HCT116 (cell line): ENCODE measurements around the gene C11orf54. TPM values are rescaled to one million over a fixed set of nuclear protein-coding genes. Genes with fewer than 3 reads are reported as not detected.

Experiments
- ATAC-seq: fragments of 200-7000 bp; cut with Tn5 transposase; 2 replicates; pipeline ENCODE4 v1.9.1; 2020; ENCODE audit warnings: mild to moderate bottlenecking, moderate library complexity
- BruUV-seq: library from RNA; stranded (reverse); fragments of 400-500 nt; replicated peaks from 2 replicates; lab custom pipeline; 2021; lab: Mats Ljungman, UMichigan
- CTCF ChIA-PET: fragments of 300-600 bp; sonication (Branson Sonifier 250); formaldehyde crosslinking; loops from one replicate; lab custom pipeline; 2021; ENCODE audit warnings: antibody characterized with exemption; lab: Charles Lee
- POLR2A ChIA-PET: fragments of 300-600, 350-600 bp; sonication (Branson Sonifier 250); formaldehyde crosslinking; loops from one replicate; lab custom pipeline; 2021; ENCODE audit warnings: antibody characterized with exemption; lab: Charles Lee
- RAD21 ChIA-PET, 2 experiments: fragments of 300-600 bp; sonication (Branson Sonifier 250); formaldehyde crosslinking; loops; one replicate each; lab custom pipeline; 2023; ENCODE audit warnings: low total read pairs in 2 of 2; ENCODE audit not compliant: uncharacterized antibody in 2 of 2, unreplicated experiment in 2 of 2, low non-redundant PET in 1 of 2; lab: Charles Lee
- DNase-seq: peaks from one replicate; pipeline ENCODE4 v3.0.0-alpha.2; 2010; ENCODE audit warnings: low read depth, low spot score
- H2AFZ ChIP-seq: fragments of 200-600 bp; shearing (Covaris generic), sonication (generic); 2 replicates; pipeline ENCODE4 v1.6.1; 2017; ENCODE audit warnings: low read depth, mixed run types, mixed read lengths, antibody characterized with exemption, low read length; ENCODE audit not compliant: poor library complexity, severe bottlenecking
- H3K27ac ChIP-seq: 2 replicates; pipeline ENCODE4 v1.5.1; 2012; ENCODE audit warnings: low read depth, low read length
- H3K27me3 ChIP-seq: fragments of 200-600 bp; sonication (generic); 2 replicates; pipeline ENCODE4 v1.6.1; 2016; ENCODE audit warnings: mixed run types, low read length, mixed read lengths; ENCODE audit not compliant: insufficient read depth
- H3K36me3 ChIP-seq, 2 experiments: fragments of 200-500 bp in 1 of 2; fragments of 200-600 bp in 1 of 2; sonication (Bioruptor generic) in 1 of 2; sonication (generic) in 1 of 2; 2 replicates each; pipeline versions ENCODE4 v1.5.1 to v1.6.1; 2014 to 2016; ENCODE audit warnings: low read length in 2 of 2, inconsistent platforms in 1 of 2, mixed read lengths in 1 of 2, mixed run types in 1 of 2; ENCODE audit not compliant: insufficient read depth in 2 of 2, control insufficient read depth in 1 of 2
- H3K4me1 ChIP-seq, 2 experiments: fragments of 200-600 bp in 1 of 2; sonication (generic) in 1 of 2; 2 replicates each; pipeline versions ENCODE4 v1.5.1 to v1.6.1; 2012 to 2017; ENCODE audit warnings: low read length in 2 of 2, inconsistent platforms in 1 of 2, mild to moderate bottlenecking in 1 of 2, mixed read lengths in 1 of 2, mixed run types in 1 of 2, moderate library complexity in 1 of 2; ENCODE audit not compliant: insufficient read depth in 2 of 2, control insufficient read depth in 1 of 2
- H3K4me2 ChIP-seq: fragments of 200-600 bp; sonication (generic); 2 replicates; pipeline ENCODE4 v1.6.1; 2017; ENCODE audit warnings: mixed run types, low read length, mixed read lengths
- H3K4me3 ChIP-seq, 2 experiments: fragments of 200-600 bp in 1 of 2; sonication (generic) in 1 of 2; replicated peaks in 1 of 2; 2 replicates each; pipeline ENCODE4 v1.5.1; 2011 to 2016; ENCODE audit warnings: low read length in 2 of 2, control low read depth in 1 of 2, low read depth in 1 of 2, mild to moderate bottlenecking in 1 of 2, mixed read lengths in 1 of 2, mixed run types in 1 of 2
- H3K79me2 ChIP-seq: fragments of 200-600 bp; sonication (generic); 2 replicates; pipeline ENCODE4 v1.6.1; 2017; ENCODE audit warnings: mild to moderate bottlenecking, mixed run types, low read length, moderate library complexity, mixed read lengths; ENCODE audit not compliant: insufficient read depth
- H3K9ac ChIP-seq: fragments of 200-600 bp; sonication (generic); 2 replicates; pipeline ENCODE4 v1.6.1; 2016; ENCODE audit warnings: low read length, mixed read lengths
- H3K9me2 ChIP-seq: fragments of 200-600 bp; sonication (generic), shearing (Covaris generic); 2 replicates; pipeline ENCODE4 v1.6.1; 2017; ENCODE audit warnings: mixed run types, mild to moderate bottlenecking, moderate library complexity; ENCODE audit not compliant: insufficient read depth
- H3K9me3 ChIP-seq, 2 experiments: fragments of 200-500 bp in 1 of 2; fragments of 200-600 bp in 1 of 2; sonication (Bioruptor generic) in 1 of 2; sonication (generic) in 1 of 2; 2 replicates each; pipeline ENCODE4 v1.6.1; 2014 to 2017; ENCODE audit warnings: low read length in 2 of 2, mixed read lengths in 2 of 2, inconsistent platforms in 1 of 2, low read depth in 1 of 2, mild to moderate bottlenecking in 1 of 2, mixed run types in 1 of 2, moderate library complexity in 1 of 2; ENCODE audit not compliant: control insufficient read depth in 1 of 2, insufficient read depth in 1 of 2
- H4K20me1 ChIP-seq: fragments of 200-600 bp; sonication (generic), shearing (Covaris generic); 2 replicates; pipeline ENCODE4 v1.6.1; 2017; ENCODE audit warnings: mixed run types, mild to moderate bottlenecking, moderate library complexity; ENCODE audit not compliant: insufficient read depth
- CBX3 ChIP-seq: IDR thresholded peaks from 2 replicates; pipeline ENCODE4 v1.6.1; 2012; ENCODE audit warnings: low read depth
- CEBPB ChIP-seq: IDR thresholded peaks from 2 replicates; pipeline ENCODE4 v1.6.1; 2012; ENCODE audit warnings: low read depth
- EGR1 ChIP-seq: IDR thresholded peaks from 2 replicates; pipeline ENCODE4 v1.6.1; 2012; ENCODE audit warnings: low read depth
- ELF1 ChIP-seq: IDR thresholded peaks from 2 replicates; pipeline ENCODE4 v1.6.1; 2012; ENCODE audit warnings: low read depth, borderline replicate concordance
- EZH2 ChIP-seq: fragments of 200-600 bp; sonication (generic); IDR thresholded peaks from 2 replicates; pipeline ENCODE4 v1.6.1; 2017; ENCODE audit warnings: antibody characterized with exemption, mixed run types
- EZH2phosphoT487 ChIP-seq: fragments of 200-600 bp; IDR thresholded peaks from 2 replicates; pipeline ENCODE4 v1.6.1; 2018; ENCODE audit warnings: antibody characterized with exemption, borderline replicate concordance
- JUND ChIP-seq: IDR thresholded peaks from 2 replicates; pipeline ENCODE4 v1.6.1; 2012
- POLR2A ChIP-seq: IDR thresholded peaks from 2 replicates; pipeline ENCODE4 v1.7.0; 2011; ENCODE audit warnings: borderline replicate concordance; ENCODE audit not compliant: insufficient read depth, insufficient read length; ENCODE audit errors: extremely low read depth
- POLR2AphosphoS5 ChIP-seq: IDR thresholded peaks from 2 replicates; pipeline ENCODE4 v1.6.1; 2011; ENCODE audit warnings: mild to moderate bottlenecking, low read depth, low read length, moderate library complexity
- SIN3A ChIP-seq: IDR thresholded peaks from 2 replicates; pipeline ENCODE4 v1.6.1; 2012; ENCODE audit warnings: low read depth
- SP1 ChIP-seq: IDR thresholded peaks from 2 replicates; pipeline ENCODE4 v1.6.1; 2012; ENCODE audit warnings: low read depth
- TCF7L2 ChIP-seq: IDR thresholded peaks from 2 replicates; pipeline ENCODE4 v1.7.0; 2011; ENCODE audit warnings: borderline replicate concordance, inconsistent platforms; ENCODE audit not compliant: insufficient read depth, insufficient read length; ENCODE audit errors: extremely low read depth
- YY1 ChIP-seq: IDR thresholded peaks from 2 replicates; pipeline ENCODE4 v1.6.1; 2011; ENCODE audit warnings: low read length, low read depth, moderate library complexity, mild to moderate bottlenecking; ENCODE audit not compliant: insufficient replicate concordance; ENCODE audit errors: extremely low read depth
- ZFX ChIP-seq: fragments of 450-650 bp; IDR thresholded peaks from 2 replicates; pipeline ENCODE4 v1.6.1; 2017
- intact Hi-C: fragments of 100-400 bp; cut with micrococcal nuclease; formaldehyde crosslinking; loops from 2 replicates; pipeline ENCODE4 v1.10.0; 2022
- total RNA-seq: library from RNA; stranded (reverse); gene quantifications from one replicate; pipeline ENCODE4 v1.2.1, GENCODE V29; 2021; ENCODE audit not compliant: unreplicated experiment
- TF ChIP-seq, protein P1 (sequence below), 3 experiments: fragments of 200-600 bp in 1 of 3; sonication (generic) in 1 of 3; IDR thresholded peaks in 2 of 3; conservative IDR thresholded peaks in 1 of 3; 2 replicates each; pipeline ENCODE4 v1.5.1; 2012 to 2017; ENCODE audit warnings: low read depth in 2 of 3, low read length in 2 of 3, antibody characterized with exemption in 1 of 3, borderline replicate concordance in 1 of 3, control low read depth in 1 of 3, mild to moderate bottlenecking in 1 of 3, mixed read lengths in 1 of 3, mixed run types in 1 of 3, moderate library complexity in 1 of 3; ENCODE audit not compliant: insufficient read depth in 1 of 3
- TF ChIP-seq, protein P2 (sequence below): IDR thresholded peaks from 2 replicates; pipeline ENCODE4 v1.6.1; 2012
- TF ChIP-seq, protein P3 (sequence below): IDR thresholded peaks from 2 replicates; pipeline ENCODE4 v1.6.1; 2012
- TF ChIP-seq, protein P4 (sequence below): IDR thresholded peaks from 2 replicates; pipeline ENCODE4 v1.6.1; 2011; ENCODE audit warnings: mild to moderate bottlenecking, low read length, moderate library complexity; ENCODE audit not compliant: insufficient replicate concordance; ENCODE audit errors: extremely low read depth
- TF ChIP-seq, protein P5 (sequence below): IDR thresholded peaks from 2 replicates; pipeline ENCODE4 v1.6.1; 2012; ENCODE audit warnings: low read depth

C11orf54 gene
- total RNA-seq, 1 experiment from 2014 or later, result 26.1 TPM

DNA sequence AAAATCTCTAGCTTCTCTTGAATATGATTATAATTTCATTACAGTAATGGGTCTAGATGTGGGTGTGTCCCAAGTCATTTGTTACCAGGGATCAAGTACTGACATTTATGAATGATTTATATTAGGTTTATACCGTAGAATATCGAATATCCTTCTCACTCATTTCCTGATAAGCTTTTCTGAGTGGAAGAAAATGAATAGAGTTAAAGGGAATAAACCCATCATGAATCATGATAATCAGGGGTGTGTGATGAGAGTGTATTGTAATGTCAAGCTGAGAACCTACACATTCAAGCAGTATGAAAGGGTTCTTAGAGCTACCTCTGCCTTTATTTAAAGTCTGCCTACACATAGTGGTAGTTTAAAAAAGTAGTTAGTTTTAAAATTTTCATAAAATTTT lies 59.9 kb downstream of the C11orf54 start:
- H2AFZ ChIP-seq, result no peak overlapping the region
- no peak for DNase-seq
- peaks cover 68% of the 10 kb centered on the region for H3K79me2 ChIP-seq
- CTCF ChIA-PET, result no interaction called here
- H3K9me3 ChIP-seq, result no peaks in the 10 kb centered on the region
- no TSS peak for BruUV-seq
- H3K27me3 ChIP-seq, result no peaks in the 10 kb centered on the region
- H3K4me2 ChIP-seq, result no peak overlapping the region
- intact Hi-C loops, result no loop called here
- no peak overlapping the region for H3K4me3 ChIP-seq
- TF ChIP-seq POLR2AphosphoS5, result no peak
- no peak for TF ChIP-seq POLR2A
- TF ChIP-seq, protein P1, sequence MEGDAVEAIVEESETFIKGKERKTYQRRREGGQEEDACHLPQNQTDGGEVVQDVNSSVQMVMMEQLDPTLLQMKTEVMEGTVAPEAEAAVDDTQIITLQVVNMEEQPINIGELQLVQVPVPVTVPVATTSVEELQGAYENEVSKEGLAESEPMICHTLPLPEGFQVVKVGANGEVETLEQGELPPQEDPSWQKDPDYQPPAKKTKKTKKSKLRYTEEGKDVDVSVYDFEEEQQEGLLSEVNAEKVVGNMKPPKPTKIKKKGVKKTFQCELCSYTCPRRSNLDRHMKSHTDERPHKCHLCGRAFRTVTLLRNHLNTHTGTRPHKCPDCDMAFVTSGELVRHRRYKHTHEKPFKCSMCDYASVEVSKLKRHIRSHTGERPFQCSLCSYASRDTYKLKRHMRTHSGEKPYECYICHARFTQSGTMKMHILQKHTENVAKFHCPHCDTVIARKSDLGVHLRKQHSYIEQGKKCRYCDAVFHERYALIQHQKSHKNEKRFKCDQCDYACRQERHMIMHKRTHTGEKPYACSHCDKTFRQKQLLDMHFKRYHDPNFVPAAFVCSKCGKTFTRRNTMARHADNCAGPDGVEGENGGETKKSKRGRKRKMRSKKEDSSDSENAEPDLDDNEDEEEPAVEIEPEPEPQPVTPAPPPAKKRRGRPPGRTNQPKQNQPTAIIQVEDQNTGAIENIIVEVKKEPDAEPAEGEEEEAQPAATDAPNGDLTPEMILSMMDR (IDR thresholded peaks at IDR 0.05 in 2 of 3, conservative IDR thresholded peaks at IDR 0.05 in 1 of 3; ENCODE audit: borderline replicate concordance in 1 of 3, insufficient read depth in 1 of 3, low read depth in 2 of 3, low read length in 2 of 3), result no peak
- no peak for TF ChIP-seq YY1
- no peak for TF ChIP-seq JUND
- TF ChIP-seq ELF1, result no peak
- no peak for TF ChIP-seq CEBPB
- TF ChIP-seq, protein P2, sequence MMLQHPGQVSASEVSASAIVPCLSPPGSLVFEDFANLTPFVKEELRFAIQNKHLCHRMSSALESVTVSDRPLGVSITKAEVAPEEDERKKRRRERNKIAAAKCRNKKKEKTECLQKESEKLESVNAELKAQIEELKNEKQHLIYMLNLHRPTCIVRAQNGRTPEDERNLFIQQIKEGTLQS, result no peak
- no peak for TF ChIP-seq ZFX
- TF ChIP-seq SP1, result no peak
- TF ChIP-seq EZH2phosphoT487, result no peak
- TF ChIP-seq, protein P3, sequence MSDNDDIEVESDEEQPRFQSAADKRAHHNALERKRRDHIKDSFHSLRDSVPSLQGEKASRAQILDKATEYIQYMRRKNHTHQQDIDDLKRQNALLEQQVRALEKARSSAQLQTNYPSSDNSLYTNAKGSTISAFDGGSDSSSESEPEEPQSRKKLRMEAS, result no peak
- no peak for TF ChIP-seq TCF7L2
- TF ChIP-seq EZH2, result no peak
- TF ChIP-seq, protein P4, sequence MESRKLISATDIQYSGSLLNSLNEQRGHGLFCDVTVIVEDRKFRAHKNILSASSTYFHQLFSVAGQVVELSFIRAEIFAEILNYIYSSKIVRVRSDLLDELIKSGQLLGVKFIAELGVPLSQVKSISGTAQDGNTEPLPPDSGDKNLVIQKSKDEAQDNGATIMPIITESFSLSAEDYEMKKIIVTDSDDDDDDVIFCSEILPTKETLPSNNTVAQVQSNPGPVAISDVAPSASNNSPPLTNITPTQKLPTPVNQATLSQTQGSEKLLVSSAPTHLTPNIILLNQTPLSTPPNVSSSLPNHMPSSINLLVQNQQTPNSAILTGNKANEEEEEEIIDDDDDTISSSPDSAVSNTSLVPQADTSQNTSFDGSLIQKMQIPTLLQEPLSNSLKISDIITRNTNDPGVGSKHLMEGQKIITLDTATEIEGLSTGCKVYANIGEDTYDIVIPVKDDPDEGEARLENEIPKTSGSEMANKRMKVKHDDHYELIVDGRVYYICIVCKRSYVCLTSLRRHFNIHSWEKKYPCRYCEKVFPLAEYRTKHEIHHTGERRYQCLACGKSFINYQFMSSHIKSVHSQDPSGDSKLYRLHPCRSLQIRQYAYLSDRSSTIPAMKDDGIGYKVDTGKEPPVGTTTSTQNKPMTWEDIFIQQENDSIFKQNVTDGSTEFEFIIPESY, result no peak
- no peak for TF ChIP-seq SIN3A
- TF ChIP-seq, protein P5, sequence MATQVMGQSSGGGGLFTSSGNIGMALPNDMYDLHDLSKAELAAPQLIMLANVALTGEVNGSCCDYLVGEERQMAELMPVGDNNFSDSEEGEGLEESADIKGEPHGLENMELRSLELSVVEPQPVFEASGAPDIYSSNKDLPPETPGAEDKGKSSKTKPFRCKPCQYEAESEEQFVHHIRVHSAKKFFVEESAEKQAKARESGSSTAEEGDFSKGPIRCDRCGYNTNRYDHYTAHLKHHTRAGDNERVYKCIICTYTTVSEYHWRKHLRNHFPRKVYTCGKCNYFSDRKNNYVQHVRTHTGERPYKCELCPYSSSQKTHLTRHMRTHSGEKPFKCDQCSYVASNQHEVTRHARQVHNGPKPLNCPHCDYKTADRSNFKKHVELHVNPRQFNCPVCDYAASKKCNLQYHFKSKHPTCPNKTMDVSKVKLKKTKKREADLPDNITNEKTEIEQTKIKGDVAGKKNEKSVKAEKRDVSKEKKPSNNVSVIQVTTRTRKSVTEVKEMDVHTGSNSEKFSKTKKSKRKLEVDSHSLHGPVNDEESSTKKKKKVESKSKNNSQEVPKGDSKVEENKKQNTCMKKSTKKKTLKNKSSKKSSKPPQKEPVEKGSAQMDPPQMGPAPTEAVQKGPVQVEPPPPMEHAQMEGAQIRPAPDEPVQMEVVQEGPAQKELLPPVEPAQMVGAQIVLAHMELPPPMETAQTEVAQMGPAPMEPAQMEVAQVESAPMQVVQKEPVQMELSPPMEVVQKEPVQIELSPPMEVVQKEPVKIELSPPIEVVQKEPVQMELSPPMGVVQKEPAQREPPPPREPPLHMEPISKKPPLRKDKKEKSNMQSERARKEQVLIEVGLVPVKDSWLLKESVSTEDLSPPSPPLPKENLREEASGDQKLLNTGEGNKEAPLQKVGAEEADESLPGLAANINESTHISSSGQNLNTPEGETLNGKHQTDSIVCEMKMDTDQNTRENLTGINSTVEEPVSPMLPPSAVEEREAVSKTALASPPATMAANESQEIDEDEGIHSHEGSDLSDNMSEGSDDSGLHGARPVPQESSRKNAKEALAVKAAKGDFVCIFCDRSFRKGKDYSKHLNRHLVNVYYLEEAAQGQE, result no peak
- TF ChIP-seq EGR1, result no peak
- no peak for TF ChIP-seq CBX3
- POLR2A ChIA-PET, result interaction anchor here (1.1 to 2.4 kb wide), 2 partner anchors 17 to 60 kb away, joined by 4 to 10 read pairs; partner anchors contain the start of genes C11orf54, MED17 and TAF1D
- H3K9ac ChIP-seq, result no peak overlapping the region
- ATAC-seq, result no peak
- peaks cover 16% of the 10 kb centered on the region; the same call in 1 of the 2 replicates for H4K20me1 ChIP-seq
- no peaks in the 10 kb centered on the region for H3K9me2 ChIP-seq
- H3K36me3 ChIP-seq, result peaks cover 54 to 63% of the 10 kb centered on the region in 2 experiments
- RAD21 ChIA-PET, result no interaction called here
- H3K4me1 ChIP-seq, result no peaks in the 10 kb centered on the region
- H3K27ac ChIP-seq, result no peak overlapping the region
